Stimulated activated CD8-positive, alpha-beta memory T cell treated with anti-CD3 and anti-CD28 coated beads, Interleukin-12 subunit alpha, Interleukin-12 subunit beta, amount 100 ng/mL, for 4 hours (primary cell): Measurements from ENCODE around the gene RANBP10.
"Not testable (repeated sequence)": the region's sequence is repeated elsewhere in the genome, so short reads cannot be mapped to it uniquely, and the experiment has no call there.

ENCODE experiments used
- DNase-seq: peaks from one replicate; pipeline ENCODE4 v3.0.0-alpha.2; 2020; ENCODE audit warnings: low read depth

The RANBP10 gene

DNA sequence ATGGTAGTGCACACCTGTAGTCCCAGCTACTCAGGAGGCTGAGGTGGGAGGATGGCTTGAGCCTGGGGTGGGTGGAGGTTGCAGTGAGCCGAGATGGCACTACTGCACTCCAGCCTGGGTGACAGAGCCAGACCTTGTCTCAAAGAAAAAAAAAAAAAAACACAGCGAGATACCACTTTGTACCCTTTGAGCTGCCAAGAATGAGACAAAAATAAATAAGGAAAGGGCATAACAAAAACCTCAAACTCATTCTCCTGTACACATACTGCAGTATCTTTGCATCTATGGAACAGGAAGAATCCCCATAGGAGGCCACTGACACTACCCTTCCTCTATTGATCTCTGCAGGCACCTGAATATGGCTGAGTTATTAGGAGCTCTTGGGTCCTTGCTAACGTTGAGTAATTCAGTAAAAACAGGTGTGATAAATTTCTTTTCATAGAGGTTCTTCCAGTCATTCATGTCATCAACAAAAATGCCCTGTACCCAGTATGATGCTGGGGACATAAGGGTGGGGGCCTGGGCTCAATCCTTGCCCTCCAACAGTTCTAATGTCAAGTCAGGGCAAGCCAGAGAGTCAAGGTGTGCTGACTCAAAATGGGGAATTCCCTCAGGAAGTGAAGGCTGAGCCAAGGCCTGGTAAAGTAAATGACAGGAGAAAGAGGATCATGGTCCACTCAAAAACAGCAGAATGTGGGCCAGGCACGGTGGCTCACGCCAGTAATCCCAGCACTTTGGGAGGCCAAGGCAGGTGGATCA is 26.9 kb downstream of the RANBP10 start:
- DNase-seq: no peak

DNA sequence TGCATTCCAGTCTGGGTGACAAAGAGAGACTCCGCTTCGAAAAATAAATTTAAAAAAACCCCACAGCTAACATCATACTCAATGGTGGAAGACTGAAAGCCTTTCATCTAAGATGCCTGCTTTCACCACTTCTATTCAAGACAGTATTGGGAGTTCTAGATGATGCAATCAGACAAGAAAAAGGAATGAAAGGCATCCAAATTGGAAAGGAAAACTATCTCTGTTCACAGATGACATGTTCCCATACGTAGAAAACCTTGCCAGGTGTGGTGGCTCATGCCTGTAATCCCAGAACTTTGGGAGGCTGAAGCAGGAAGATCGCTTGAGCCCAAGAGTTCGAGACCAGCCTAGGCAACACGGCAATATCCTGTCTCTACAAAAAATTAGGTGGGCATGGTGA is 31.1 kb downstream of the RANBP10 start:
- DNase-seq: no peak

DNA sequence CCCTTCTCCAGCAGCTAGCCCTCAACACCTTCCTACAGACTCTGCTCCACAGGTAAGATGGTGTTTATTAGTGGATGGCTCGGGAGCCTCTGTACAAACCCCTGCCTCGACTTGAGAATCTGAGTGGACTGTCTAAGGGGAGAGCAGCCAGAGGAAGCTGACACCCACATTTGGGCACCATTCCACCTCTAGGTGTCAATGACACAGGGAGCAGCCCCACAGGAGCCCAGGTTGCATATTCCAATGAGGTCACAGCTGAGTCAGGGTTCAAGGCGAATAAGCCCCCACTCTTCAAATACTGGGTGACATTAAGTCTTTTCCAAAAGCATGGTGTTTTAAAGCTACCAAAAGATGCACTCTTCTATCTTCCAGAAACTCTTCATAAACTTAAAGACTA is 31.9 kb downstream of the RANBP10 start:
- DNase-seq: no peak

DNA sequence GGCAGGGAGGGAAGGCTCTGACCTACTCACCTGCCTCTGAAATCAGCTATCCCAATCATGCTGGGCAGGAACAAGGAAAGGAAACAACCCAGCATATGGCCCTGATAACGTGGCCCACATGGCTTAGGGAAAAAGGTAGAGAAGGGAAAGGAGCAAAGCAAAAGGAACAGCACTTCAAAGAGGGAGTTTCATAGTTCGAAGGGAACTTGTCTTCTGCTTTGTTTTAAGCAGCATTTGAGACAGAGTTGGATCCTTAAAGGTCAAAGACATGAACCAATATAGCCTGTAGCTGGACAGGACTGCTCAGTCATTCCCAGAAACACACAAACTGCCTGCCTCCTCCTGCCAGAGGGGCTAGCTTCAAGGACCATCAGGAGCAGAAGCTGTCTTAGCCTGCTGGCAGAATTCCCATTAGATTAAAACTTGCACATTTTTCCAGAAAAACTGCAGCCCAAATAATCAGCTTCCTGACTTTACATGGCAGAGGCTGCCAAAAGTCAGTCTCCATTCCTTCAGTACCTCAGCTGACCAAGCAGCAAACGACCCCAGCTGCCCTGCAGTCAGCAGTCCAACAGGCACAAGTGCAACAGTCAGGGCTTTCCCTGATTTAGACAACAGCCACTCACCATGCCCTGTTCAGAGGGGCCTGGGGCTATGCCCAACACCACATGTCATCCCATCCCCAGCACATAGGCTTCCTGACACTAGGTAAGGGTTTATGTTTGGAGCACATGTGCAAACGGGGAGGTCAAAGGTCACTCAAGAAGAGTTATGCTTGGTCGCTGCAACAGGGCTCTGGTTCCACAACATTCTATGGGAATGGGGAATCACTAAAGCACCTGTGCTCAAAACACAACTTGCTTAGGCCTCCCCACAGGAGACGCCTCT is 32.5 kb downstream of the RANBP10 start:
- no peak for DNase-seq

DNA sequence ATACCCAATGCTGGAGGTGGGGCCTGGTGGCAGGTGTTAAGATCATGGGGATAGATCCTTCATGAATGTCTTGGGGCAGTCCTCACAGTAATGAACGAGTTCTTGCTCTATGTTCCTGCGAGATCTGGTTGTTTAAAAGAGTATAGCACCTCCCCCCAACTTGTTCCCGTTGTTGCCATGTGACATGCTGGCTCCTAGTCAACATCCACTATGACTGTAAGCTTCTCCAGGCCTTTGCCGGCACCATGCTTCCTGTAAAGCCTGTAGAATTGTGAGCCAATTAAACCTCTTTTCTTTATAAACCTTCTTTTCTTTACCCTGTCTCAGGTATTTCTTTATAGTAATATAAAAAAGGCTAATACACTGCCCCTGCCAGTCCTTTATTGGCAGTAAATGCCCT is 33.3 kb downstream of the RANBP10 start:
- no peak for DNase-seq

DNA sequence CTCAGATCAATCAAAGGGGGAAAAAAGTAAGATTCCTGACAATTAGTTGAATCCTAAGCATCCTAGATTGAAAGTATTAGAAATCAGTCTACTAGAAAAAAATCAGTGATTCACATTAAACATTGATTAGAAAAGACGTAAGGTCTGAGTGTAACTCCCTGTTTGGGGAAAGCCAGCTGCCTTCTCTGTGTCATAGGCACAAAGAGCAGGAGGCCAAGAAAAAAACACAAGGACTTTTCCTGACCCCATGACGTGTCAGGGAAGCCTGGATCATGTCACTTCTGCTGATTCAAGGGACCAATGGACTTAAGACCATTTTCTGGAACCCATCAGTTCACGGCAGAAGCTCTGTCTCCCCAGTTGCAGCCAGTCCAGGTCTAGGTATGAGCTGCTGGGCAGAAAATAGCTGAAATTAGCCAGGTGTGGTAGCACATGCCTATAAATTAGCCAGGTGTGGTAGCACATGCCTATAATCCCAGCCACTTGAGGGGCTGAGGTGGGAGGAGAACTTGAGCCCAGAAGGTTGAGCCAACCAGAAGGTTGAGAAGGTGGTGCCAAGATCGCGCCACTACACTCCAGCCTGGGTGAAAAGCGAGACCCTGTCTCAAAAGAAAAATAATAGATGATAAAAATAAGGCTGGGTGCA is 35.9 kb downstream of the RANBP10 start:
- no peak for DNase-seq

DNA sequence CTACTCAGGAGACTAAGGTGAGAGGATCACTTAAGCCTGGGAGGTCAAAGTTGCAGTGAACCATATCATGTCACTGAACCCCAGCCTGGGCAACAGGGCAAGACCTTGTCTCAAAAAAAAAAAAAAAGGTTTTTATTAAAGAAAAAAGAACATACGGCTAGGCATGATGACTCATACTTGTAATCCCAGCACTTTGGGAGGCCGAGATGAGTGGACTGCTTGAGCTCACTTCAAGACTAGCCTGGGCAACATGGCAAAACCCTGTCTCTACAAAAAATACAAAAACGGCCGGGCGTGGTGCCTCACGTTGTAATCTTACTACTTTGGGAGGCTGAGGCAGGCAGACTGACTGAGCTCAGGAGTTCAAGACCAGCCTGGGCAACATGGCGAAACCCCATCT is 38.4 kb downstream of the RANBP10 start:
- DNase-seq: no peak

DNA sequence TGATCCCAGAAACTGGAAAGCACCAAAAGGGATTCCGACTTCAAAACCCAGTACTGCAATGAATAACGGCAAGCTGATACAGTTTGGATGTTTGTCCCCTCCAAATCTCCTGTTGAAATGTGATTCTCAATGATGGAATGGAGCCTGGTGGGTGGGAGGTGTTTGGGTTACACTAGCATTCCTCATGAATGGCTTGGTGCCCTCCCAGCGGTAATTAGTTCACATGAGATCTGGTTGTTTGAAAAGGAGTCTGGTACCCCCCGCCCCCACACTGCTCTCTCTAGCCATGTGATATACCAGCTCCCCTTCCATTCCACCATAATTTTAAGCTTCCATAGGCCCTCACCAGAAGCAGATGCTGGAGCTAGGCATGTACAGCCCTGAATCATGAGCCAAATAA is 40.1 kb downstream of the RANBP10 start:
- DNase-seq: no peak

DNA sequence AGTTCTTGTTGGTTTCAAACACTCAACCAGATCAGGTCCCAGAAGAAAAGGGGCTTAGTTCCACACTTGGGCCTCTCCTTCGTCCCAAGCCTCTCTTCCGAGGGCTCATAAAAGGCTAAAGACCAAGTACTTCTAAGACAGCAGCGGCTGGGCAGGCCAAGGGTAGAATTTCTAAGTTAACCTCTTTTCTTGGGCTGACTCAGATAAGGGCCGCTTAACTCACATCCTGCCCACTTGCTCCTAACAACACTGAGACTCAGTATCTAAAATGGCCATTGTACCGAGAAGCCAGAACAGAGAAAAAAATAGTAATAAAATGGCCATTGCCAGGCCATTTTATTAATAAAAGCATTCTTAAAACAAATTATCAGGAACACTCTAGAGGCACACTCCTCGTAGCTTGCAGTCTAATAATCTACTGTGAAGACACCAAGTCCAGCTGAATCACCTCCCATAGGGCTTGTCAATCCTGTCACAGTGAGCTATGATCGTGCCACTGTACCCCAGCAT is 42.1 kb downstream of the RANBP10 start:
- DNase-seq: no peak

DNA sequence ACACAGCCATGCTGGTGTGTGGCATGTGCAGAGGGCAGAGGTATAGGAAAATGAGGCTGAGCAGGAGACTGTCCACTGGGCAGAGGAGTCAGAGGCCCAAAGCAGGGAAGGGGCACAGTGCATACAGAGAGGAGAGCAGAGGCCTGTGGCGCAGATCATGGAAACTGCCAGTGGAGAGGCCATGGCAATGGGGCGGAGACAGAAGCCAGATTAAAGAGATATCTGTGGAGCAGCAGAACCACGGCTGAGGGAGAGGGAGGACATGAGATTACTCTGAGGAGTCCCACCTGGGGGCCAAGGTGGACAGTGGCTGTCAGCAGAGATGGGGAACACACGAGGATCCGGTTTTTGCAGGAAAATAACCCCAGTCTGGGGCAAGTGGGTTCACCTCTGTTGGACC is 43.3 kb downstream of the RANBP10 start:
- DNase-seq: no peak

DNA sequence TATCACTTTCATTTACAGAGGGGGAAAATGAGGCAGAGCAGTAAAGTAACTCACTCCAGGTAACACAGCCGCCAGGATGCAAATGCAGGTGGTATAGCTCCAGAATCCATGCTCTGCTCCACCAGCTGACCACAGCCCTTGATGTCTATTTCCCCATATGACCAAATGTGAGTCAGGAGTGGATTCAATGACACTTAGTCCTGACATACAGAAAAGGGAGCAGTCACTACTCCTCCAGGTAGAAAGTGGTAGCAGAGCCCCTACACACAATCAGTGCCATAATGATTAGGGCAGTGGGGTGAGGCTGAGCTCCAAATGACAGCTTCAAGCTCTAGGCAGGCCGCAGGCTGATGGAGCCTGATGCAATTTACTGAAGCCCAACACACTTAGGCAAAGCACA is 44.0 kb downstream of the RANBP10 start:
- DNase-seq: no peak

DNA sequence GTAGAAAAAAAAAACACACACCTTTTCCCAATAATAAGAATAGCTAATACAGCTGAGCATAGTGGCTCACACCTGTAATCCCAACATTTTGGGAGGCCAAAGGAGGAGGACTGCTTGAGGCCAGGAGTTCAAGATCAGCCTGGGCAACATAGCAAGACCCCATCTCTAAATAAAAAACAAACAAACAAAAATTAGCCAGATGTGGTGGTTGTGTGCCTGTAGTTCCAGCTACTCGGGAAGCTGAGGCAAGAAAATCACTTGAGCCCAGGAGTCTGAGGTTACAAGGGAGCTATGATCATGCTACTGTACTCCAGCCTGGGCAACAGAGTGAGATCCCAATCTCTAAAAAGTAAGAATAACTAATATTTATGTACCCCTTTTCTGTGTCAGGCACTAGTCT is 44.4 kb downstream of the RANBP10 start:
- no peak for DNase-seq

DNA sequence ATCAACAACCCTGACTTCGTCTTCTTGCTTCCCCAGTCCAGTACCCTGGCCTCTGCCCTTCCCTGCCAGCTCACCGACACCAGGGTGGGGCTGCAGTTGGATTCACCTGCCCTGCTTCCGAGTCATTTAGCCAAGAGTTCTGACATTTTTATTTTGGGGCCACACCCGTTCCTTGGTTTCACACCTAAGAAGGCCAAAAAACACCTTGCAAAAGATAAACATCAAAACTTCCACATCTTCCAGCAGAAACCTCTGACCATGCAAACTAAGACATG is 45.5 kb downstream of the RANBP10 start:
- DNase-seq: no peak

DNA sequence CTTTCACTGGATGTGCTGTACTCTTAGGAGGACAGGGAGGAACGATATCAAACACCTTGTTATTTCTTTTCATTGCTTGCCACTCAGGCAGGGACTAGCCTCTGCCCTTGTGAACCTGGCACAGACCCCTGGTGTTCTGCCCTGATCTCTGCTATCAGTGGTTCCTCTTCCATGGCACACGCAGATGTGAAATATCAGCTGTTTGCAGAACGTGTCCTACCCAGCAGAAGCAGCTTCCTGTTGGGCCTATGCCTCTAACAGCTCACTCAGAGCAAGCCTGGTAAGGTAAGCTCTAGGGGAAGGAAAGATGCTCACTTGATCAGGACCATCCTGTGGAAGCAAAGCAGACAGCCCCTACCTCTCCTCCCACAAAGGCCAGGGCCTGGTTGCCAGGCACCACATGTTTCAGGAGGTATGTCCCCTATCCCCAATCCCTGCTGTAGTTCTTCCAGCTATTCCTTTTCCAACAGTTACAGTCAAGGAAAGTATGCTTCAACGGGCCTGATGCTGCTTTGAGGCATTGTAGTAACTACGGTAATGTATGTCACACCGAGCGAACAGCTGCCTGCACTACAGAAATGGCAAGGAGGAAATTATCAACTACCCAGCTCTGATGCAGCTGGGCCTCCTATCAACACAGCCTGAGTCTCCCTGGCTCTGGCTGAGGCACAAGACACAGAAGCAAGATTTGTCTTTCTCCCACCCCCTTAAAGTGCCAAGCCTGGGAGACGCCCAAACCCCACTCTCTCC is 46.0 kb downstream of the RANBP10 start:
- DNase-seq: no peak

DNA sequence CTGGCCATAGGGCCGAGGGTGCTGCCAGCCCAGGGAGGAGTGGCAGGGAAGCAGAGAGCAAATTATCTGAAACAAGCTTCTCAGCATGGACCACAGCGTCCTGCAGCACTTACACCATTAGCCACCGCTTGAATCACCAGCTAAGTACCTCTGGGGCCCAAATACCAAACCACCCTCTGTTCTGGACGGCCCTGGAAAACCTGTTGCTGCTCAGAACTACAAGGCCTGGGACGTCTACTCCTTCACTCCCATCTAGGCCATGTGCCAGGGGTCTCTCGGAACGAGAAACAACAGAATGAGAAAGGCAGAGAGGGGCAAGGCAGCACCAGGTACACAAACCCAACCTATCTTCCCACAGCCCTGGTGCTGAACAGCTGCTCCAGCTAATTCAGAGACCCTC is 47.4 kb downstream of the RANBP10 start:
- DNase-seq: no peak

DNA sequence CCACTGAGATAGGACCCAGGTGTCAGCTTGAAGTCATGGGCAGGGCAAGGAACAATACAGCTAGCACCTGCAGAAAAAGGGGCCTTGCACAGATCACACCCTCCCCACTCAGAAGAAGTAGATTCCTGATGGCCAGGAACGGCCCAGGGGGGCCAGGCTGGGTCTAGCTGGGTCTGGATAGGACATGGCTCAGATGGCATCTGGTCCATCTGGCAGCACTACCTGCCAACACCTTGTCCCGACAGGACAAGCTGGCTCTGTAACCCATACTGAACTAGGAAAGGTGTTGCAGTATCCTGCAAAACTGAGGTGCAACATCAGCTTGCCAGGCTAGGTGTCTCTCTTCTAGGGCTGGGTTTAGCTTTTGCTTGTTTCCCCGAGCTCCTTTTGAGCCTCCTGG is 48.4 kb downstream of the RANBP10 start:
- no peak for DNase-seq

DNA sequence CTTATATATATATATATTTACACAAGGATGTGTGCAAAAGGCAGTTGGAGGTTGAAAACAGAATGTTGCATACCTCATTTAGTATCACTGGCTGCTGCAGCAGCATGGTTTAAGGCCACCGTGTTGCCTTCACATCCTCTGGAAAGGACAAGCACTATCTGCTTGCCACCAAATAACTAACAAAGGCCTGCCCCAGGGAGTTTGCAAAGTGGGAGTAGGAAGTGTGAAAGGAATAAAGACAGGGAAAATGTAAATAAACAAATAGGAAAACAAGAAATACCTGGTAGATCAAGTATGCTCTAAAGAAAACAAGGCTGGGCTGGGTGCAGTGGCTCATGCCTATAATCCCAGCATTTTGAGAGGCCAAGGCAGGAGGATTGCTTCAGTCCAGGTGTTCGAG is 53.7 kb downstream of the RANBP10 start:
- no peak for DNase-seq

DNA sequence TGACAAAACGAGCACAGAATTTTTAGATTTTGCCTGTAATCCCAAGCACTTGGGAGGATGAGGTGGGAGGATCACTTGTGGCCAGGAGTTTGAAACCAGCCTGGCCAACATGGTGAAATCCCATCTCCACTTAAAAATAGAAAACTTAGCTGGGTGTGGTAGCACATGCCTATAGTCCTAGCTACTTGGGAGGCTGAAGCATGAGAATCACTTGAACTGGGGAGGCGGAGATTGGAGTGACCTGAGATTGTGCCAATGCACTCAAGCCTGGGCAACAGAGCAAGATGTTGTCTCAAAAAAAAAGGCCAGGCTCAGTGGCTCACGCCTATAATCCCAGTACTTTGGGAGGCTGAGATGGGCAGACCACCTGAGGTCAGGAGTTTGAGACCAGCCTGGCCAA is 55.0 kb downstream of the RANBP10 start:
- not testable (repeated sequence) for DNase-seq

DNA sequence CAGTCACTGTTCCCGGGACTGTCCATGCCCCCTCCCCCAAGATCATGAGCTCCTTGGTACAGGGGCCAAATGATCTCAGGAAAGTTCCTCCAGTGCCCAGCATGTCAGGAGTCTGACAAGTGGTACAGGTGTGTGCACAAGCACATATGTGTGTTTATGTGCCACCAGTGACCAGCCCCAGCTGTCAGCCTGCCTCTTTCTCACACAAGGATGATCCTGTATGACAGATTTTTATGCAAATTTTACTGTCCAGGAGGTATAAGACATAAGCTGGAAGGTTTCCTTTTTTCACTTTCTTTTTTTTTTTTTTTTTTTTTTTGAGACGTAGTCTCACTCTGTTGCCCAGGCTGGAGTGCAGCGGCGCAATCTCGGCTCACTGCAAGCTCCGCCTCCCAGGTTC is 55.9 kb downstream of the RANBP10 start:
- no peak for DNase-seq

DNA sequence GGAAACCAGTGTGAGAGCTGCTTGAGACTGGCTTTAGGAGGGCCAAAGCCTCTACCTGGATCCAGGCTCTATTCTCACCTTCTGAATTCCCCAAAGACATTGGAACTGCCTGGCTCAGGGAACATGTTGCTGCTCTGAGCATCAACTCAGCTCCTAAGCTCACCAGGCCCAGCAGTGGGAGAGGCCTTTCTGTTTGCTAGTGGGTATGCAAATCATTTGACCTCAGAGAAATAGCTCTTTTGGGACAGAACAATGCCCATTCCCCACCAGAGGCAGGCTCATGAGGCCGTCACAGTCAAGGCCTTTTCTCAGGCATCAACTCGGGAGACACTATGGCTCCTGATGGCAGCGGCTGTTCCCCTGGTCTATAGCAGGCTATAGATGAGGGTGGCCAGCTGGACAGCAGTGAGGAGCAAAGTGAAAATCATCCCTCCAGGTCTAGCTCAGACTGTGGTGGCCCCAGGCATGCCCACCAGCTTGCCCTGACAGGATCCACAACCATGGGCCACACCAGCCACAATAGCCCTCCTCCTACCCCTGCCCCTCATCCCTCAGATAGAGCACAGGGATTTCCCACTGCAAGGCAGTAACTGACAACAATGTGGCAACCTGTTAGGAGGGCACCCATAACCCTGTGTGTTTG is 56.8 kb downstream of the RANBP10 start:
- DNase-seq: no peak

DNA sequence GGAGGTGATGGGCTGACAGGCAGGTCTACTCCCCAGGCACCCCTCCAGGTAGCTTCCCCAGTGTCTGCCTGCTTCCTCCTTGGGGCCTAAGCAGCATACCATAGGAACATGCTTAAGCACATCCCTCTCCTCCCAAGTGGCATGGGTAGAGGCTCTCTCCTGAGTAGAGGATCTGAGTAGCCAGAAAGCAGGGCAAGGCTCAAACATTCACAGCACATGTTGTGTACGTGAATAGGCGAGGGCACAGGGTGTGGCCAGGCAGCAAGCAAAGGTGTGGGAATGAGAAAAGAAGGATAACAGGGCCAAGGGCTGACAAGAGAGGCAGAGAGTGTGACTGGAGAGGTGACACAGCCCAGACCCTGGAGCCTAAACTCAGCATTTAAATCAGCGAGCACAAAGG is 57.5 kb downstream of the RANBP10 start:
- DNase-seq: no peak

DNA sequence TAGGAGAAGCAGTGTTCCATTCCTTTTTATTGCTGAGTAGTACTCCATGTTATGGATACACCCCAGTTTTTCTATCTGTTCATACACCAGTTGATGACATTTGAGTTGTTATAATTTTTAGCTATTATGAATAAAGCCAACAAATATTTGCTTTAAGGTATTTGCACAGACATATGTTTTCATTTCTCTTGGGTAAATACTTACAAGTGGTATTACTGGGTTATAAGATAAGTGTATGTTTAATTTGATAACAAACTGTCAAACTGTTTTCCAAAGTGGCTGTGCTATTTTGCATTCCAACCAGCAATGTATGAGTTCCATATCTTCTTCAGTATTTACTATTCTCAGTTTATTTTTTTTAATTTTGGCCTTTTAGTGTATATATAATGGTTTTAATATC is 59.5 kb downstream of the RANBP10 start:
- no peak for DNase-seq
